Neural cell (in vitro differentiated cells): ENCODE results near the gene IFNA13.

Experiments
- CTCF ChIP-seq: fragments of 450-650 bp; IDR thresholded peaks from 2 replicates; pipeline ENCODE4 v1.5.1; 2014; ENCODE audit warnings: antibody characterized with exemption, mild to moderate bottlenecking, moderate library complexity; ENCODE audit not compliant: poor library complexity, severe bottlenecking
- EP300 ChIP-seq: fragments of 450-650 bp; conservative IDR thresholded peaks from 2 replicates; pipeline ENCODE4 v1.6.1; 2014; ENCODE audit warnings: antibody characterized with exemption, mild to moderate bottlenecking, moderate library complexity; ENCODE audit not compliant: poor library complexity, severe bottlenecking
- TF ChIP-seq, protein P1 (sequence below): IDR thresholded peaks from 2 replicates; pipeline ENCODE4 v1.6.1; 2012; ENCODE audit warnings: borderline replicate concordance

DNA sequence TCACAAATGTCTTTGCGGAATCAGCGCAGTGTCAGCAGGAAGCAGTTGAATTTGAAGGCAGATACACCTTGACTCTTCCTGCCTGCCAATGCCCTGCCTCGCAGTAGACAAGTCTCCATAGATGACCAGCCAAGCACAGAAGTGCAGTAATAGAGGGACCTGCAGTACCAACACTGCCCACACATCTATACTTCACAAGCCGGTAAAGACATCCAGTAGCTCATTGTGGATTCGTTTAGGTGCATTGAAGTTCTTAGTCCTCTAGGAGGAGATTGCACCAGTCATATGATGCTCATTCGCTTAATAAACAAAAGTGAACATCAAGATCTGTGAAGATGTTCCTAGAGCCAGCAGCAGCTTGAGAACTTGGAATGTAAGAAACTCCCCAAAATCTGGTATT, 24.4 kb upstream of the IFNA13 start:
- TF ChIP-seq EP300 (no peak), CTCF (no peak)
- TF ChIP-seq, protein P1, sequence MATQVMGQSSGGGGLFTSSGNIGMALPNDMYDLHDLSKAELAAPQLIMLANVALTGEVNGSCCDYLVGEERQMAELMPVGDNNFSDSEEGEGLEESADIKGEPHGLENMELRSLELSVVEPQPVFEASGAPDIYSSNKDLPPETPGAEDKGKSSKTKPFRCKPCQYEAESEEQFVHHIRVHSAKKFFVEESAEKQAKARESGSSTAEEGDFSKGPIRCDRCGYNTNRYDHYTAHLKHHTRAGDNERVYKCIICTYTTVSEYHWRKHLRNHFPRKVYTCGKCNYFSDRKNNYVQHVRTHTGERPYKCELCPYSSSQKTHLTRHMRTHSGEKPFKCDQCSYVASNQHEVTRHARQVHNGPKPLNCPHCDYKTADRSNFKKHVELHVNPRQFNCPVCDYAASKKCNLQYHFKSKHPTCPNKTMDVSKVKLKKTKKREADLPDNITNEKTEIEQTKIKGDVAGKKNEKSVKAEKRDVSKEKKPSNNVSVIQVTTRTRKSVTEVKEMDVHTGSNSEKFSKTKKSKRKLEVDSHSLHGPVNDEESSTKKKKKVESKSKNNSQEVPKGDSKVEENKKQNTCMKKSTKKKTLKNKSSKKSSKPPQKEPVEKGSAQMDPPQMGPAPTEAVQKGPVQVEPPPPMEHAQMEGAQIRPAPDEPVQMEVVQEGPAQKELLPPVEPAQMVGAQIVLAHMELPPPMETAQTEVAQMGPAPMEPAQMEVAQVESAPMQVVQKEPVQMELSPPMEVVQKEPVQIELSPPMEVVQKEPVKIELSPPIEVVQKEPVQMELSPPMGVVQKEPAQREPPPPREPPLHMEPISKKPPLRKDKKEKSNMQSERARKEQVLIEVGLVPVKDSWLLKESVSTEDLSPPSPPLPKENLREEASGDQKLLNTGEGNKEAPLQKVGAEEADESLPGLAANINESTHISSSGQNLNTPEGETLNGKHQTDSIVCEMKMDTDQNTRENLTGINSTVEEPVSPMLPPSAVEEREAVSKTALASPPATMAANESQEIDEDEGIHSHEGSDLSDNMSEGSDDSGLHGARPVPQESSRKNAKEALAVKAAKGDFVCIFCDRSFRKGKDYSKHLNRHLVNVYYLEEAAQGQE: no peak
